GM20000 (cell line): ENCODE results near the gene NME3.

ENCODE experiments used
- DNase-seq: peaks from one replicate; pipeline ENCODE4 v3.0.0; 2012; ENCODE audit warnings: low spot score
- TF ChIP-seq, protein P1 (sequence below): IDR thresholded peaks from 2 replicates; pipeline ENCODE4 v1.5.1; 2012; ENCODE audit warnings: mild to moderate bottlenecking, control low read depth; ENCODE audit errors: extremely low read depth, missing control alignments

NME3 gene

DNA sequence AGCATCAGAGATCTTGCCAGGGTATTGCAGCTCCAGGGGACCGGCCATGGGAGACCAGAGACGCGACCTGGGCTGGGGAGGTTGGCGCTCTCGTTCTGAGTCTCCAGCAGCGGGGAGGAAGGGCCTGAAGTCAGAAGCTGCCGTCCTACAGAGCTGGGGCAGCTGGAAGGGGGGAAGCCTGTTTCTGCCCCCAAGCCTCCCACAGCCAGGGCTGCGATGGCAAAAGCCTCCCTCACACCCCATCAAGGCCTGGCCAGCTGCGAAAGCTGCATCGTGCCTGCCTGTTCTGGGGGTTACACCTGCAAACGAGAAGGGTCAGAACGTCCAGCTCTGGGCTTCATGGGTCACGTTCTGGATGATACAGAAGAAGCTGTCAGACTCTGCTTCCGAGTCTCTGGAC is 39.3 kb downstream of the NME3 start:
- TF ChIP-seq, protein P1, sequence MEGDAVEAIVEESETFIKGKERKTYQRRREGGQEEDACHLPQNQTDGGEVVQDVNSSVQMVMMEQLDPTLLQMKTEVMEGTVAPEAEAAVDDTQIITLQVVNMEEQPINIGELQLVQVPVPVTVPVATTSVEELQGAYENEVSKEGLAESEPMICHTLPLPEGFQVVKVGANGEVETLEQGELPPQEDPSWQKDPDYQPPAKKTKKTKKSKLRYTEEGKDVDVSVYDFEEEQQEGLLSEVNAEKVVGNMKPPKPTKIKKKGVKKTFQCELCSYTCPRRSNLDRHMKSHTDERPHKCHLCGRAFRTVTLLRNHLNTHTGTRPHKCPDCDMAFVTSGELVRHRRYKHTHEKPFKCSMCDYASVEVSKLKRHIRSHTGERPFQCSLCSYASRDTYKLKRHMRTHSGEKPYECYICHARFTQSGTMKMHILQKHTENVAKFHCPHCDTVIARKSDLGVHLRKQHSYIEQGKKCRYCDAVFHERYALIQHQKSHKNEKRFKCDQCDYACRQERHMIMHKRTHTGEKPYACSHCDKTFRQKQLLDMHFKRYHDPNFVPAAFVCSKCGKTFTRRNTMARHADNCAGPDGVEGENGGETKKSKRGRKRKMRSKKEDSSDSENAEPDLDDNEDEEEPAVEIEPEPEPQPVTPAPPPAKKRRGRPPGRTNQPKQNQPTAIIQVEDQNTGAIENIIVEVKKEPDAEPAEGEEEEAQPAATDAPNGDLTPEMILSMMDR: no peak
- DNase-seq: no peak

- TF ChIP-seq, protein P1: no peak
- DNase-seq: no peak
Observed at GRCh38 chr16:1731603-1732002, 39.7 kb downstream of the NME3 start.

DNA sequence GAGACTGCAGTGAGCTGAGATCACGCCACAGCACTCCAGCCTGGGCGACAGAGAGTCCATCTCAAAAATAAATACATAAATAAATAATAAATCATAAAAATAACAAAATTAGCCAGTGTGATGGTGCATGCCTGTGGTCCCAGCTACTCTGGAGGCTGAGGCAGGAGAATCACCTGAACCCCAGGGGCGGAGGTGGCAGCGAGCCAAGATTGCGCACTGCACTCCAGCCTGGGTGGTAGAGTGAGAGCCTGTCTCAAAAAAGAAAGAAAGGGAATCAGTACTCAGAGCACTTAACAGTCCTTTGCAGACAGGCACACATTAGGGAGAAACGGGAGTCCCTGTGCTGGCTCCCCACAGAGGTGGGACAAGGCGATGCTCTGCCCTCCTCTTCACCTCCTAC is 40.3 kb downstream of the NME3 start:
- no peak for DNase-seq
- TF ChIP-seq, protein P1: no peak

DNA sequence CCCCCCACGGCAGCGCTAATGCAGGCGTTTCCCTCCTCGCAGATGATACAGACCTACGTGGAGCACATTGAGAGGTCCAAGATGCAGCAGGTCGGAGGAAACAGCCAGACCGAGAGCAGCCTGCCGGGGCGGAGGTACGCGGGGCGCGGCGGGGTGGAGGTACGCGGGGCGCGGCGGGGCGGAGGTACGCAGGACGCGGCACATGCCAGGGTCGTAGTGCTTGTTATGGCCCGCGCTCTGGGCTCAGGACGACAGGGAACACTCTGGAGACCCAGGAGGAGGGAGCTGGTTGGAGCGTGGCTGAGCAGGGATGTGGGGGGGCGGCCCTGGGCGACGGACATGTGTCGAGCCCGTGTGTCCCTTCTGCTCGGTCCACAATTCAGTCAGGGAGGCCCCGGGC is 41.9 kb downstream of the NME3 start:
- no peak for DNase-seq
- TF ChIP-seq, protein P1: no peak

DNA sequence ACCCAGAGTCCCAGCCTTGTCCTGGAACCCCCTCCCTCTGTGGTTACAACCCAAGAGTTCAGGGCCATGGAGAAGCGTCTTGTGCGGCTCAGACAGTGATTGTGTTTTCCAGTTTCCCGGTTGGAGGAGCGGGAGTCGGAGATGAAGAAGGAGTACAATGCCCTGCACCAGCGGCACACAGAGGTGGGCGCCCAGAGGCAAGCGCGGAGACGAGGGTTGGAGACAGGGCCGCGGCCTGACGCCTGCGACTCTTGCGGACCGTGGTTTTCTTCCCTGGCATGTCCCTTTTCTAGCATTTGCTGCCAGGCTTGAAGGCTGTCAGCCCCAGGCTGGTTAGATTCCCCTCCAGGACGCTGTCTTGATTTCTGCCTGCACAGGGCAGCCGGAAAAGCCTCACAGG is 42.3 kb downstream of the NME3 start:
- DNase-seq: no peak
- TF ChIP-seq, protein P1: no peak

DNA sequence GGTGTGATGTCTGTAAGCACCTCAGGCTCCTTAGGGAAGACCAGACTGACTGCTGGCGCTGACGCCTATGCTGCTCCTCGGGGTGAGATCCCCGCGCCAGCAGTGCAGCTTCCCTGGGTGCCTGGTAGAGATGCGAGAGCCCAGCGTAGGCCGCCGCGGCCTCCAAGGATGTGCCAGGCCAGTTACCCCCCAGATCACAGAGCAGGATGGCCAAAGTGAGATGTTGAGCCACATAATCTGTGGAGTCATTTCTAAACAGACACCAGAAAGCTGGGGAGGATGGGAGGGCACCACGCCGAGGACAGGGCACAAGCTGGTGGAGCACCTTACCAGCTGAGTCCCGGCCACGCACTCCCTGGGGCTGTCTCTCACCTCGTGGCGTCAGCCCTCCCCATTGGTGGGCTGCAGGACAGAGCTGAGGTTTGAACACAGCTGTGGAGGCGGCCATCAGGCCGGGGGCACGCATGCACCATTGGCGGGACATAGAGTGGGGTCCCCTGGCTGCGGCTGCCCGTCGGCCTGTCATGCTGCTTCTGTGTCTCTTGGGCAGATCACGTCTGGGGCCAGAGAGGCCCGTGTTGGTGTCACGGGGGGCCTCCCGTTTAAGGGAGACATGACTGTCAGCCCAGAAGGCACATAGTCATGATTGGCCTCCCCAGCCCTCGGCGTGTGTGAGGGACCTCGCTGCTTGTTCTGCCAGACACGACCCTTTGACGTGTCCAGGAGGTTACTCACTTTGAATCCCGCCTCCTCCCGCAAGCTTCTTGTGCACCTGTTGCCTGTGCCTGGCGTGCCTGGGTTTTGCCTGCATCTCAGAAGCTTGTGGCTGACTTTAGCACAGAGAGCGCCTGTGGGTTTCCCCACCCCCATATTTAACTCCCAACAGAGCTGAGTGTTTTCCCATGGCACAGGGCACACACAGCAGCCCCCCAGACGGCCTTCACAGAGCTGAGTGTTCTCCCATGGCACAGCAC is 43.4 kb downstream of the NME3 start:
- TF ChIP-seq, protein P1: no peak
- no peak for DNase-seq

- no peak for DNase-seq
- TF ChIP-seq, protein P1: no peak
Observed at GRCh38 chr16:1726661-1727502, 44.5 kb downstream of the NME3 start.
